ENCODE results near the gene SH3BP5.

SH3BP5 gene

GRCh38 chr3:15292765-15293522 is 39.4 kb downstream of the SH3BP5 start:
- DNase-seq = no peak

- peak; percentile 29 for DNase-seq
Measured at GRCh38 chr3:15291589-15292541, 40.5 kb downstream of the SH3BP5 start.

- DNase-seq = no peak
Measured at GRCh38 chr3:15290736-15291135, 41.6 kb downstream of the SH3BP5 start.

- no peak for DNase-seq
Measured at GRCh38 chr3:15289661-15290060, 42.7 kb downstream of the SH3BP5 start.

GRCh38 chr3:15288331-15289035 is 43.9 kb downstream of the SH3BP5 start:
- no peak for DNase-seq

- DNase-seq = no peak
Measured at GRCh38 chr3:15287565-15288330, 44.6 kb downstream of the SH3BP5 start.

GRCh38 chr3:15286022-15286421 is 46.4 kb downstream of the SH3BP5 start:
- no peak for DNase-seq

- peak; percentile 43 for DNase-seq
Measured at GRCh38 chr3:15284121-15284889, 48.1 kb downstream of the SH3BP5 start.

- DNase-seq = no peak
Measured at GRCh38 chr3:15283702-15284101, 48.7 kb downstream of the SH3BP5 start.

GRCh38 chr3:15281817-15282216 is 50.6 kb downstream of the SH3BP5 start:
- no peak for DNase-seq

- DNase-seq = no peak
Measured at GRCh38 chr3:15280853-15281532, 51.4 kb downstream of the SH3BP5 start.

- no peak for DNase-seq
Measured at GRCh38 chr3:15279671-15280402, 52.5 kb downstream of the SH3BP5 start.

- no peak for DNase-seq
Measured at GRCh38 chr3:15279205-15279604, 53.2 kb downstream of the SH3BP5 start.

GRCh38 chr3:15277861-15278500 is 54.4 kb downstream of the SH3BP5 start:
- DNase-seq = no peak

GRCh38 chr3:15276028-15276724 is 56.2 kb downstream of the SH3BP5 start:
- no peak for DNase-seq

- no peak for DNase-seq
Measured at GRCh38 chr3:15273227-15273626, 59.2 kb downstream of the SH3BP5 start.

- DNase-seq = no peak
Measured at GRCh38 chr3:15272426-15273196, 59.8 kb downstream of the SH3BP5 start.

- peak; percentile 39 for DNase-seq
Measured at GRCh38 chr3:15271785-15272381, 60.5 kb downstream of the SH3BP5 start.
